Neural crest cell (in vitro differentiated cells): Measurements from ENCODE around the gene TAS2R40. TPM values are rescaled to one million over a fixed set of nuclear protein-coding genes. Genes with fewer than 3 reads are reported as not detected.

ENCODE experiments used
- DNase-seq: peaks from one replicate; pipeline ENCODE4 v3.0.0; 2021; ENCODE audit warnings: low read depth, mixed read lengths, low spot score
- H3K27ac Mint-ChIP-seq: one replicate; pipeline ENCODE4 v1.8.0; 2021; ENCODE audit warnings: mild to moderate bottlenecking, mixed read lengths; ENCODE audit not compliant: unreplicated experiment
- H3K27me3 Mint-ChIP-seq: 2 replicates; pipeline ENCODE4 v1.8.0; 2021; ENCODE audit warnings: low read depth, mild to moderate bottlenecking, mixed read lengths
- H3K36me3 Mint-ChIP-seq: 2 replicates; pipeline ENCODE4 v1.8.0; 2021; ENCODE audit warnings: low read depth, mild to moderate bottlenecking, mixed read lengths
- H3K4me1 Mint-ChIP-seq: 2 replicates; pipeline ENCODE4 v1.8.0; 2021; ENCODE audit warnings: mixed read lengths
- H3K4me3 Mint-ChIP-seq: one replicate; pipeline ENCODE4 v1.8.0; 2021; ENCODE audit warnings: mild to moderate bottlenecking, mixed read lengths
- H3K9me3 Mint-ChIP-seq: 2 replicates; pipeline ENCODE4 v1.8.0; 2021; ENCODE audit warnings: mixed read lengths
- total RNA-seq: library from RNA; stranded (reverse); gene quantifications from 2 replicates; pipeline ENCODE4 v1.2.1, GENCODE V29; 2021
- TF ChIP-seq, protein P1 (sequence below): fragments of 200-600 bp; sonication (generic); conservative IDR thresholded peaks from 2 replicates; pipeline ENCODE4 v1.5.0; 2021; ENCODE audit warnings: antibody characterized with exemption, mild to moderate bottlenecking

The TAS2R40 gene
- total RNA-seq, 1 donor from 2014 or later: not detected

DNA sequence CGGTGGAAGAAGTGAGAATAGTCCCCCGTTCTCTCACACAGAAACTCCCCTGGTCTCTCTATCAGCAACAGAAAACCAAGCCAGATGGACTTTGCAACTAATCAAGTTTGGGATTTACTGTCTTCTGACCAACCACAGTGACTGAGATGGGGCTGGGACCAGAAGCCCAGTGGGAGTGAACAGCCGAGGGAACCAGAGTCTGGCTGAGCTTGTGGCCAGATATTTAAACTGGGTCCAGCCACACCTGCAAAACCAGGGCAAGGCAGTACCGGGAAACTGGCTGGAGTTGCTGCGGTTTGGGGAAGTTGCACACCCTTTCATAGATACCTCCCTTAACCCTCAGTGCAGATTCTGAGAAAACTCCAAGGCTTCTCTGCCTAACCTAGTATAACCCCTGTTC, 47.4 kb downstream of the TAS2R40 start:
- Mint-ChIP-seq H3K4me3 (no peak overlapping the region), H3K27ac (no peak overlapping the region), H3K36me3 (peaks cover 11% of the 10 kb centered on the region), H3K4me1 (peaks cover 12% of the 10 kb centered on the region), H3K9me3 (no peaks in the 10 kb centered on the region), H3K27me3 (no peaks in the 10 kb centered on the region)
- TF ChIP-seq, protein P1, sequence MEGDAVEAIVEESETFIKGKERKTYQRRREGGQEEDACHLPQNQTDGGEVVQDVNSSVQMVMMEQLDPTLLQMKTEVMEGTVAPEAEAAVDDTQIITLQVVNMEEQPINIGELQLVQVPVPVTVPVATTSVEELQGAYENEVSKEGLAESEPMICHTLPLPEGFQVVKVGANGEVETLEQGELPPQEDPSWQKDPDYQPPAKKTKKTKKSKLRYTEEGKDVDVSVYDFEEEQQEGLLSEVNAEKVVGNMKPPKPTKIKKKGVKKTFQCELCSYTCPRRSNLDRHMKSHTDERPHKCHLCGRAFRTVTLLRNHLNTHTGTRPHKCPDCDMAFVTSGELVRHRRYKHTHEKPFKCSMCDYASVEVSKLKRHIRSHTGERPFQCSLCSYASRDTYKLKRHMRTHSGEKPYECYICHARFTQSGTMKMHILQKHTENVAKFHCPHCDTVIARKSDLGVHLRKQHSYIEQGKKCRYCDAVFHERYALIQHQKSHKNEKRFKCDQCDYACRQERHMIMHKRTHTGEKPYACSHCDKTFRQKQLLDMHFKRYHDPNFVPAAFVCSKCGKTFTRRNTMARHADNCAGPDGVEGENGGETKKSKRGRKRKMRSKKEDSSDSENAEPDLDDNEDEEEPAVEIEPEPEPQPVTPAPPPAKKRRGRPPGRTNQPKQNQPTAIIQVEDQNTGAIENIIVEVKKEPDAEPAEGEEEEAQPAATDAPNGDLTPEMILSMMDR: no peak
- DNase-seq: no peak

DNA sequence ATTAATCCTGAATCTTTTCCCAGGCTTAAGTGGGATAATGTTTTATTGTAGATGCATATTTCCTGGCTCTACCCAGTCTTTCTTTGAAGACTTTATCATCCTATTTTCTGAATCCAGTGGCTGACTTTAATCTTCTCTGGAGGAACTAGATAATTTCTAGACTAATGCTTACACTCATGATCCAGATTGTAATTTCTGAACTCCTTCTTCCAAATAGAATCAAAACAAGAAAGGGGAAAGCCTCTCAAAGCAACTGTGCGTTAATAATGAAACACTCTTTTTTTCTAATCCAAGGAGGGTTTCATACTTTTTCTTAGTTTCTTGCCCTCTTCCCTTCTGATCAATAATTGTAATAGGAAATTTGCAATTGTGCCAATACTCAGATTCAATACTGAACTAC, 49.4 kb downstream of the TAS2R40 start:
- no peaks in the 10 kb centered on the region for H3K9me3 Mint-ChIP-seq
- H3K4me1 Mint-ChIP-seq: no peaks in the 10 kb centered on the region
- peaks cover 11% of the 10 kb centered on the region for H3K36me3 Mint-ChIP-seq
- H3K27me3 Mint-ChIP-seq: no peaks in the 10 kb centered on the region
- no peak overlapping the region for H3K27ac Mint-ChIP-seq
- DNase-seq: no peak
- H3K4me3 Mint-ChIP-seq: no peak overlapping the region
- TF ChIP-seq, protein P1: no peak

Other genes starting within 250 kb of the TAS2R40 start
- not detected in 2 replicates for gene OR9A2, start 194.9 kb upstream of the TAS2R40 start, total RNA-seq
- gene OR6V1, start 169.7 kb upstream of the TAS2R40 start, total RNA-seq: not detected in 2 replicates
- gene PIP, start 90.0 kb upstream of the TAS2R40 start, total RNA-seq: not detected in 2 replicates
- not detected in 2 replicates for gene TAS2R39, start 38.6 kb upstream of the TAS2R40 start, total RNA-seq
- gene GSTK1, start 41.4 kb downstream of the TAS2R40 start, total RNA-seq: 51.0 and 54.1 TPM in 2 replicates
- 0.61 and 0.91 TPM in 2 replicates for gene TMEM139, start 62.9 kb downstream of the TAS2R40 start, total RNA-seq
- gene CASP2, start 66.3 kb downstream of the TAS2R40 start, total RNA-seq: 72.8 and 76.2 TPM in 2 replicates
- gene CLCN1, start 94.1 kb downstream of the TAS2R40 start, total RNA-seq: 0.09 TPM in 1 of 2 replicates, not detected in the other
- gene FAM131B, start 140.7 kb downstream of the TAS2R40 start, total RNA-seq: 15.0 and 15.5 TPM in 2 replicates
- gene ZYX, start 159.3 kb downstream of the TAS2R40 start, total RNA-seq: 61.7 and 64.7 TPM in 2 replicates
- gene EPHA1, start 186.8 kb downstream of the TAS2R40 start, total RNA-seq: not detected in 2 replicates
- not detected in 2 replicates for gene TAS2R60, start 221.4 kb downstream of the TAS2R40 start, total RNA-seq